Suprapubic skin (tissue), 4 donors: ENCODE measurements around the gene RHOF. TPM values are rescaled to one million over a fixed set of nuclear protein-coding genes. Genes with fewer than 3 reads are reported as not detected.

Source experiments
- DNase-seq, 2 donors: peaks; one replicate each; pipeline ENCODE4 v3.0.0-alpha.2; 2019; ENCODE audit warnings: low spot score in 2 of 2
- H3K27ac ChIP-seq: fragments of 200-600 bp; sonication (generic); one replicate; pipeline ENCODE4 v1.5.1; 2019
- H3K27me3 ChIP-seq: fragments of 200-600 bp; sonication (generic); one replicate; pipeline ENCODE4 v1.5.1; 2019
- H3K36me3 ChIP-seq: fragments of 200-600 bp; sonication (generic); one replicate; pipeline ENCODE4 v1.5.1; 2019
- H3K4me1 ChIP-seq: fragments of 200-600 bp; sonication (generic); one replicate; pipeline ENCODE4 v1.5.1; 2019
- H3K4me3 ChIP-seq: fragments of 200-600 bp; sonication (generic); one replicate; pipeline ENCODE4 v1.5.1; 2019; ENCODE audit warnings: mild to moderate bottlenecking
- H3K9me3 ChIP-seq: fragments of 200-600 bp; sonication (generic); one replicate; pipeline ENCODE4 v1.5.1; 2019
- EP300 ChIP-seq: sonication (generic); formaldehyde crosslinking; IDR thresholded peaks from one replicate; pipeline ENCODE4 v1.6.1; 2017; ENCODE audit warnings: antibody characterized with exemption
- POLR2A ChIP-seq, 2 donors: fragments of 450-650 bp; IDR thresholded peaks; one replicate each; pipeline ENCODE4 v1.6.1; 2017; ENCODE audit warnings: antibody characterized with exemption in 2 of 2, mild to moderate bottlenecking in 2 of 2, moderate library complexity in 2 of 2
- POLR2AphosphoS5 ChIP-seq, 3 donors: sonication (generic); formaldehyde crosslinking; IDR thresholded peaks; one replicate each; pipeline ENCODE4 v1.6.1; 2017; ENCODE audit warnings: antibody characterized with exemption in 3 of 3
- WGBS: methylation state at CpG from one replicate; pipeline ENCODE4 v1.1.5; 2018; 5-methylcytosine and 5-hydroxymethylcytosine counted together
- total RNA-seq, 4 donors: library from RNA; depleted of rRNA; stranded (reverse); fragments of >200 nt; gene quantifications; one replicate each; pipeline ENCODE4 v1.1.0, GENCODE V29; 2016
- TF ChIP-seq, protein P1 (sequence below), 2 donors: fragments of 200-600 bp in 1 of 2; fragments of 450-650 bp in 1 of 2; sonication (generic) in 1 of 2; IDR thresholded peaks; one replicate each; pipeline ENCODE4 v1.5.1; 2016 to 2019; ENCODE audit warnings: antibody characterized with exemption in 2 of 2, mild to moderate bottlenecking in 1 of 2, moderate library complexity in 1 of 2

Gene RHOF
- total RNA-seq, 4 donors from 2014 or later: 6.6 to 20.4 (median 17.5) TPM

DNA sequence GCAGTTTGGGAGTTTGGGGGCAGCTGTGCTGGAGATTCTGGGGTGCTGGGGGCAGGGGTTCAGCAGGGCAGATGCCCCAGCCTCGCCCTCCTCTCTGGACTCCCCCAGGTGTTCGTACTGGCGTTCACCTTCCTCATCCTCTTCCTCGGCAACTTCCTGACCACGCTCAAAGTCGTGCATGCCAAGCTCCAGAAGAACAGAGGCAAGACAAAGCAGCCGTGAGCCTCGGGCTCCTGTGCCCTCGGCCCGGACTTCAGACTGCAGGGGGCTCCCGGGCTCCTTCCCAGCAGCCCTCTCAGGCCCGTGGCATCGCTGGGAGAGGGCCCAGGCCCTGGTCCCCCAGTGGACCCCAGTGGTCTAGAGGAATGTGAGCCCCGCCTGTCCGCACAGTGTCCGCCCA lies 18.0 kb downstream of the RHOF start:
- H3K4me3 ChIP-seq: no peak overlapping the region
- no peak for DNase-seq
- peaks cover 13% of the 10 kb centered on the region for H3K4me1 ChIP-seq
- H3K27ac ChIP-seq: no peak overlapping the region
- peaks cover 9% of the 10 kb centered on the region for H3K36me3 ChIP-seq
- H3K27me3 ChIP-seq: no peaks in the 10 kb centered on the region
- H3K9me3 ChIP-seq: no peaks in the 10 kb centered on the region
- 79% methylated on average over 7 of the region's 16 CpGs for WGBS
- TF ChIP-seq POLR2A (IDR thresholded peaks at IDR 0.05): no peak
- TF ChIP-seq EP300: no peak
- TF ChIP-seq, protein P1, sequence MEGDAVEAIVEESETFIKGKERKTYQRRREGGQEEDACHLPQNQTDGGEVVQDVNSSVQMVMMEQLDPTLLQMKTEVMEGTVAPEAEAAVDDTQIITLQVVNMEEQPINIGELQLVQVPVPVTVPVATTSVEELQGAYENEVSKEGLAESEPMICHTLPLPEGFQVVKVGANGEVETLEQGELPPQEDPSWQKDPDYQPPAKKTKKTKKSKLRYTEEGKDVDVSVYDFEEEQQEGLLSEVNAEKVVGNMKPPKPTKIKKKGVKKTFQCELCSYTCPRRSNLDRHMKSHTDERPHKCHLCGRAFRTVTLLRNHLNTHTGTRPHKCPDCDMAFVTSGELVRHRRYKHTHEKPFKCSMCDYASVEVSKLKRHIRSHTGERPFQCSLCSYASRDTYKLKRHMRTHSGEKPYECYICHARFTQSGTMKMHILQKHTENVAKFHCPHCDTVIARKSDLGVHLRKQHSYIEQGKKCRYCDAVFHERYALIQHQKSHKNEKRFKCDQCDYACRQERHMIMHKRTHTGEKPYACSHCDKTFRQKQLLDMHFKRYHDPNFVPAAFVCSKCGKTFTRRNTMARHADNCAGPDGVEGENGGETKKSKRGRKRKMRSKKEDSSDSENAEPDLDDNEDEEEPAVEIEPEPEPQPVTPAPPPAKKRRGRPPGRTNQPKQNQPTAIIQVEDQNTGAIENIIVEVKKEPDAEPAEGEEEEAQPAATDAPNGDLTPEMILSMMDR (IDR thresholded peaks at IDR 0.05): no peak
- TF ChIP-seq POLR2AphosphoS5 (IDR thresholded peaks at IDR 0.05): no peak

GRCh38 chr12:121774968-121775474 lies 18.5 kb downstream of the RHOF start:
- no peak for DNase-seq

DNA sequence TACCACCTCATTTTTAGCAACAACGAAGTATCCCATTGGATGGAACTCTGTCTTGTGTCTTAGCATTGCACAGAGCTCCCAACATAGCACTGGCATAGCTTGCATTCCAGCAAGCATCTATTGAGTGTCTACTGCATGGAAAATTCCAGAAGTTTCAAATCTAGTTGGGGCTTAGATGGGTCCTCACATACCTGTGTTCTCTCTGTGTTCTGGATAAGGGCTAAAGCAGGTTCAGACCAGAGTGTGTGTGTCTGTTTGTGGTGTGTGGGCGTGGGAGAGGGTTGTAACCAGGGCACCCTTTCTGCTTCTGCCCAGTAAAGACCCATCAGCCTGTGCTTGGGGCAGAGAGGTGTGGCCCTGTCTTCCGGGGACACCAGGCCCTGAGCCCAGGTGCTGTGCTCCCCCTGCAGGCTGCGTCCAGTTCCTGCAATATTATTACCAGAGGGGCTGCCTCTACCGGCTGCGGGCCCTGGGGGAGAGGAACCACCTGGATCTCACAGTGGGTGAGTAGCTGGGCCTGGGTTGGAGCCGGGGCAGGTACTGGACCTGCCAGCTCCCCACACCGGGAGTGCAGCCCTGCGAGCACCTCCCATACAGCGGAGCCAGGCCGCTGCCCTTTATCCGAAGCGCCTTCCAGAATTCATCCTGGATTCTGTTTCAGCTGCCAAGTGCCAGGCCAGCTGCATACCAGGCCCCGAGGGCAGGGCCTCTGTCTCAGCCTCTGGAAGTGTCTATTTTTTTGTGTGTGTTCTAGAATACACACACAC lies 20.3 kb downstream of the RHOF start:
- Histone ChIP-seq H3K27ac (peak overlapping the region; percentile 14), H3K36me3 (no peaks in the 10 kb centered on the region), H3K4me1 (peaks cover 13% of the 10 kb centered on the region), H3K9me3 (no peaks in the 10 kb centered on the region), H3K4me3 (no peak overlapping the region), H3K27me3 (no peaks in the 10 kb centered on the region)
- no peak for TF ChIP-seq POLR2AphosphoS5 (IDR thresholded peaks at IDR 0.05)
- TF ChIP-seq, protein P1 (IDR thresholded peaks at IDR 0.05): peak; percentile 66 to 82
- TF ChIP-seq POLR2A (IDR thresholded peaks at IDR 0.05): no peak
- TF ChIP-seq EP300: no peak
- WGBS: 63% methylated on average over 8 of the region's 14 CpGs
- DNase-seq: peak in 1 of 2 donors; percentile 85

More at GRCh38 chr12:121774968-121775474, 18.5 kb downstream of the RHOF start:
- H3K27me3 ChIP-seq: no peaks in the 10 kb centered on the region
- no peak overlapping the region for H3K27ac ChIP-seq
- WGBS: 69% methylated on average over 7 of the region's 14 CpGs
- no peak overlapping the region for H3K4me3 ChIP-seq
- TF ChIP-seq POLR2A (IDR thresholded peaks at IDR 0.05): no peak
- TF ChIP-seq, protein P1 (IDR thresholded peaks at IDR 0.05): no peak
- no peak for TF ChIP-seq EP300
- TF ChIP-seq POLR2AphosphoS5 (IDR thresholded peaks at IDR 0.05): no peak
- peaks cover 9% of the 10 kb centered on the region for H3K36me3 ChIP-seq
- H3K9me3 ChIP-seq: no peaks in the 10 kb centered on the region
- peaks cover 13% of the 10 kb centered on the region for H3K4me1 ChIP-seq

- DNase-seq: no peak
- Histone ChIP-seq H3K4me1 (peaks cover 21% of the 10 kb centered on the region), H3K27me3 (no peaks in the 10 kb centered on the region), H3K27ac (no peak overlapping the region), H3K36me3 (no peaks in the 10 kb centered on the region), H3K9me3 (no peaks in the 10 kb centered on the region), H3K4me3 (no peak overlapping the region)
- 88% methylated on average over 17 of the region's 25 CpGs for WGBS
- TF ChIP-seq POLR2A (IDR thresholded peaks at IDR 0.05) (no peak), EP300 (no peak), POLR2AphosphoS5 (IDR thresholded peaks at IDR 0.05) (no peak)
- TF ChIP-seq, protein P1 (IDR thresholded peaks at IDR 0.05): no peak
These were observed 22.5 kb downstream of the RHOF start for GRCh38 chr12:121770813-121771625.

DNA sequence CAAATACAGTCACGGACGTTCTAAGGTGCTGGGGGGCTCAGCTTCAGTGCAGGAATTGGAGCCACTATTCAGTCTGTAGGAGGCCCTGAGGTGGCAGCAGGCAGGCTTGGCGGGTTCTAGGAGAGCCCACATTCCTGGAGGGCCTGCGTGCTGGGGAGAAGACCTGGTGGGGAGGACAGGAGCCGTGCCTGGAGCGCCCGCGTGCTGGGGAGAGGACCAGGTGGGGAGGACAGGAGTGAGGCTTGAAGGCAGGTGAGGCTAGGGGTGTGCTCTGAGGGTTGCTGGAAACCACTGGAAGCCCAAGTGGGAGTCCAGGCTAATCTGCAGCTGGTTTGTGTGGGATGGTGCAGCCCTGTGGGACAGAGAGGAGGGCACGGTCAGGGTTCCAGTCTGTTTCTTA lies 23.1 kb downstream of the RHOF start:
- no peak overlapping the region for H3K27ac ChIP-seq
- no peak overlapping the region for H3K4me3 ChIP-seq
- no peaks in the 10 kb centered on the region for H3K9me3 ChIP-seq
- TF ChIP-seq EP300 (no peak), POLR2A (IDR thresholded peaks at IDR 0.05) (no peak), POLR2AphosphoS5 (IDR thresholded peaks at IDR 0.05) (no peak)
- TF ChIP-seq, protein P1 (IDR thresholded peaks at IDR 0.05): no peak
- H3K36me3 ChIP-seq: no peaks in the 10 kb centered on the region
- DNase-seq: no peak
- no peaks in the 10 kb centered on the region for H3K27me3 ChIP-seq
- H3K4me1 ChIP-seq: peaks cover 19% of the 10 kb centered on the region
- 66% methylated on average over 8 of the region's 9 CpGs for WGBS
